Measurements from ENCODE around the gene LRFN2.

DNA sequence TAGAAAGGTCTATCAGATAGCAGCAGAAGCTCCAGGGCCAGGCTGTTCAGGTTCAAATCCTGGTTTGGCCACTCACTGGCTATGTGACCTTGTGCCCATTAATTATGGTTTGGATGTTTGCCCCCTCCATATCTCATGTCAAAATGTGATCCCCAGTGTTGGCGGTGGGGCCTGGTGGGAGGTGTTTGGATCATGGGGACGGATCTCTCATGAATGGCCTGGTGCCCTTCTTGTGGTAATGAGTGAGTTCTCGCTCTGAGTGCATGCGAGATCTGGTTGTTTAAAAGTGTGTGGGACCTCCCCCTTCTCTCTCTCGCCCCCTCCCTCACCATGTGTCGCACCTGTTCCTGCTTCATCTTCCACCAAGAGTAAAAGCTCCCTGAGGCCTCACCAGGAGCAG lies 240.9 kb downstream of the LRFN2 start:
- TF ChIP-seq, protein P1, sequence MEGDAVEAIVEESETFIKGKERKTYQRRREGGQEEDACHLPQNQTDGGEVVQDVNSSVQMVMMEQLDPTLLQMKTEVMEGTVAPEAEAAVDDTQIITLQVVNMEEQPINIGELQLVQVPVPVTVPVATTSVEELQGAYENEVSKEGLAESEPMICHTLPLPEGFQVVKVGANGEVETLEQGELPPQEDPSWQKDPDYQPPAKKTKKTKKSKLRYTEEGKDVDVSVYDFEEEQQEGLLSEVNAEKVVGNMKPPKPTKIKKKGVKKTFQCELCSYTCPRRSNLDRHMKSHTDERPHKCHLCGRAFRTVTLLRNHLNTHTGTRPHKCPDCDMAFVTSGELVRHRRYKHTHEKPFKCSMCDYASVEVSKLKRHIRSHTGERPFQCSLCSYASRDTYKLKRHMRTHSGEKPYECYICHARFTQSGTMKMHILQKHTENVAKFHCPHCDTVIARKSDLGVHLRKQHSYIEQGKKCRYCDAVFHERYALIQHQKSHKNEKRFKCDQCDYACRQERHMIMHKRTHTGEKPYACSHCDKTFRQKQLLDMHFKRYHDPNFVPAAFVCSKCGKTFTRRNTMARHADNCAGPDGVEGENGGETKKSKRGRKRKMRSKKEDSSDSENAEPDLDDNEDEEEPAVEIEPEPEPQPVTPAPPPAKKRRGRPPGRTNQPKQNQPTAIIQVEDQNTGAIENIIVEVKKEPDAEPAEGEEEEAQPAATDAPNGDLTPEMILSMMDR (IDR thresholded peaks at IDR 0.05), result no peak
- no peak for TF ChIP-seq POLR2A (IDR thresholded peaks at IDR 0.05)
